HG03571 (cell line): ENCODE measurements around the gene RNF144B.

Experiments
- ATAC-seq: cut with Tn5 transposase; IDR thresholded peaks from one replicate; pipeline ENCODE4 v1.9.1; 2021; ENCODE audit not compliant: unreplicated experiment

RNF144B gene

GRCh38 chr6:18506382-18507017 is 119.3 kb downstream of the RNF144B start:
- no peak for ATAC-seq

GRCh38 chr6:18507018-18507415 is 119.9 kb downstream of the RNF144B start:
- ATAC-seq: no peak

- no peak for ATAC-seq
Measured at GRCh38 chr6:18507561-18507960, 120.4 kb downstream of the RNF144B start.

- no peak for ATAC-seq
Measured at GRCh38 chr6:18509871-18510643, 122.9 kb downstream of the RNF144B start.

GRCh38 chr6:18510644-18511033 is 123.5 kb downstream of the RNF144B start:
- no peak for ATAC-seq

- no peak for ATAC-seq
Measured at GRCh38 chr6:18511211-18511610, 124.1 kb downstream of the RNF144B start.

- no peak for ATAC-seq
Measured at GRCh38 chr6:18513253-18513798, 126.2 kb downstream of the RNF144B start.

- ATAC-seq: no peak
Measured at GRCh38 chr6:18514180-18514579, 127.0 kb downstream of the RNF144B start.

- ATAC-seq: no peak
Measured at GRCh38 chr6:18515767-18516166, 128.6 kb downstream of the RNF144B start.
